ENCODE measurements around the gene APOA1. TPM values are rescaled to one million over a fixed set of nuclear protein-coding genes. Genes with fewer than 3 reads are reported as not detected.

The APOA1 gene
- polyA plus RNA-seq, 1 donor (not counting 4 experiments of a cell fraction or from before 2014, with no cell fraction given) = not detected

- no peaks in the 10 kb centered on the region for H3K9me3 ChIP-seq (ENCODE audit: control insufficient read depth, low read depth, low read length)
- no peak overlapping the region for H3K4me2 ChIP-seq (ENCODE audit: control insufficient read depth, extremely low read depth, insufficient read depth, low read depth, low read length)
- peaks cover 16% of the 10 kb centered on the region for H3K4me1 ChIP-seq (ENCODE audit: control insufficient read depth, extremely low read depth, insufficient read depth, low read length)
- no peak overlapping the region for H2AFZ ChIP-seq (ENCODE audit: control insufficient read depth, low read length)
- H3K79me2 ChIP-seq (ENCODE audit: control insufficient read depth, insufficient read depth, low read length) = no peaks in the 10 kb centered on the region
- no peaks in the 10 kb centered on the region for H3K27me3 ChIP-seq (ENCODE audit: control insufficient read depth, extremely low read depth, insufficient read depth, low read length)
- no peak overlapping the region for H3K4me3 ChIP-seq (ENCODE audit: control insufficient read depth in 2 of 3, extremely low read depth in 1 of 3, insufficient read depth in 2 of 3, low read depth in 1 of 3, low read length in 3 of 3)
- no peaks in the 10 kb centered on the region for H4K20me1 ChIP-seq (ENCODE audit: control insufficient read depth, extremely low read depth, insufficient read depth, low read length)
- no peaks in the 10 kb centered on the region for H3K9me1 ChIP-seq (ENCODE audit: control insufficient read depth, extremely low read depth, insufficient read depth, low read length)
- peak overlapping the region; percentile 22 for H3K27ac ChIP-seq (ENCODE audit: control insufficient read depth, insufficient read depth, low read length)
- no peak overlapping the region for H3K9ac ChIP-seq (ENCODE audit: control insufficient read depth, extremely low read depth, insufficient read depth, low read length)
- FAIRE-seq = peak; percentile 43
- TF ChIP-seq EZH2 (IDR thresholded peaks at IDR 0.05; ENCODE audit: low read length) (no peak), CTCF (optimal IDR thresholded peaks at IDR 0.05 in 1 of 3, IDR thresholded peaks at IDR 0.05 in 1 of 3, conservative IDR thresholded peaks at IDR 0.05 in 1 of 3; ENCODE audit: extremely low read depth in 1 of 3, insufficient read depth in 2 of 3, low read length in 3 of 3) (no peak)
- dilution Hi-C loops (cut with MboI; ENCODE audit: extremely low pct_ligation_motif_present, low sequenced_read_pairs) = no loop called here
- peaks cover 15 to 17% of the 10 kb centered on the region in 2 experiments for H3K36me3 ChIP-seq (ENCODE audit: control insufficient read depth in 2 of 2, extremely low read depth in 1 of 2, insufficient read depth in 2 of 2, low read length in 2 of 2)
- DNase-seq (ENCODE audit: low read depth, low spot score) = no peak
These were observed 24.8 kb upstream of the APOA1 start for GRCh38 chr11:116862185-116862584.

- Histone ChIP-seq H3K4me2 (ENCODE audit: control insufficient read depth, extremely low read depth, insufficient read depth, low read depth, low read length) (peak overlapping the region; percentile 22), H3K79me2 (ENCODE audit: control insufficient read depth, insufficient read depth, low read length) (no peaks in the 10 kb centered on the region), H3K9ac (ENCODE audit: control insufficient read depth, extremely low read depth, insufficient read depth, low read length) (no peak overlapping the region), H2AFZ (ENCODE audit: control insufficient read depth, low read length) (no peak overlapping the region), H3K27me3 (ENCODE audit: control insufficient read depth, extremely low read depth, insufficient read depth, low read length) (no peaks in the 10 kb centered on the region), H4K20me1 (ENCODE audit: control insufficient read depth, extremely low read depth, insufficient read depth, low read length) (no peaks in the 10 kb centered on the region), H3K27ac (ENCODE audit: control insufficient read depth, insufficient read depth, low read length) (peak overlapping the region; percentile 5), H3K4me3 (ENCODE audit: control insufficient read depth in 2 of 3, extremely low read depth in 1 of 3, insufficient read depth in 2 of 3, low read depth in 1 of 3, low read length in 3 of 3) (no peak overlapping the region), H3K36me3 (ENCODE audit: control insufficient read depth in 2 of 2, extremely low read depth in 1 of 2, insufficient read depth in 2 of 2, low read length in 2 of 2) (peaks cover 15 to 19% of the 10 kb centered on the region in 2 experiments), H3K4me1 (ENCODE audit: control insufficient read depth, extremely low read depth, insufficient read depth, low read length) (peaks cover 16% of the 10 kb centered on the region), H3K9me1 (ENCODE audit: control insufficient read depth, extremely low read depth, insufficient read depth, low read length) (no peaks in the 10 kb centered on the region), H3K9me3 (ENCODE audit: control insufficient read depth, low read depth, low read length) (no peaks in the 10 kb centered on the region)
- FAIRE-seq = peak; percentile 99
- TF ChIP-seq CTCF (optimal IDR thresholded peaks at IDR 0.05 in 1 of 3, IDR thresholded peaks at IDR 0.05 in 1 of 3, conservative IDR thresholded peaks at IDR 0.05 in 1 of 3; ENCODE audit: extremely low read depth in 1 of 3, insufficient read depth in 2 of 3, low read length in 3 of 3) = no peak
- TF ChIP-seq EZH2 (IDR thresholded peaks at IDR 0.05; ENCODE audit: low read length) = no peak
- peak; percentile 65 for DNase-seq (ENCODE audit: low read depth, low spot score)
- dilution Hi-C loops (cut with MboI; ENCODE audit: extremely low pct_ligation_motif_present, low sequenced_read_pairs) = no loop called here
These were observed 24.1 kb upstream of the APOA1 start for GRCh38 chr11:116861539-116861938.
